ENCODE measurements around the gene CCL28. TPM values are rescaled to one million over a fixed set of nuclear protein-coding genes. Genes with fewer than 3 reads are reported as not detected.

CCL28 gene
- total and polyA plus RNA-seq, 2 of the 13 experiments (the other 11 are each of a cell fraction or from before 2014, with no cell fraction given) = 0.03 TPM; not detected in 1

- no peak for TF ChIP-seq ELK4 (CRISPR knock-in tag; IDR thresholded peaks at IDR 0.05; ENCODE audit: borderline replicate concordance)
- no peak for TF ChIP-seq IRF1 (CRISPR knock-in tag; IDR thresholded peaks at IDR 0.05; ENCODE audit: low read depth)
- no peak for TF ChIP-seq FIP1L1 (IDR thresholded peaks at IDR 0.05; ENCODE audit: borderline replicate concordance, insufficient read depth, low read depth, low read length)
- no peak for TF ChIP-seq ZNF619 (CRISPR knock-in tag; IDR thresholded peaks at IDR 0.05)
- no peak for TF ChIP-seq BHLHE40 (IDR thresholded peaks at IDR 0.05; ENCODE audit: low read length)
- no peak for TF ChIP-seq RFX3 (CRISPR knock-in tag; IDR thresholded peaks at IDR 0.05)
- TF ChIP-seq CENPT (CRISPR knock-in tag; IDR thresholded peaks at IDR 0.05; ENCODE audit: low read depth) = no peak
- TF ChIP-seq ZNF30 (CRISPR knock-in tag; IDR thresholded peaks at IDR 0.05) = no peak
- no peak for TF ChIP-seq ZNF761 (CRISPR knock-in tag; conservative IDR thresholded peaks at IDR 0.05)
- TF ChIP-seq AHDC1 (CRISPR knock-in tag; IDR thresholded peaks at IDR 0.05; ENCODE audit: borderline replicate concordance) = no peak
- no peak for TF ChIP-seq ZNF431 (CRISPR knock-in tag; IDR thresholded peaks at IDR 0.05; ENCODE audit: borderline replicate concordance, low read depth)
- peak; percentile 35; the same call in 1 of the 2 replicates for TF ChIP-seq SRF (IDR thresholded peaks at IDR 0.05; ENCODE audit: low read depth, low read length)
- no peak for TF ChIP-seq ZNF317 (CRISPR knock-in tag; IDR thresholded peaks at IDR 0.05)
- no peak for TF ChIP-seq CBX1 (IDR thresholded peaks at IDR 0.05; ENCODE audit: low read depth)
- TF ChIP-seq MTF2 (CRISPR knock-in tag; IDR thresholded peaks at IDR 0.05; ENCODE audit: borderline replicate concordance) = no peak
- no peak for TF ChIP-seq TEAD2 (CRISPR knock-in tag; IDR thresholded peaks at IDR 0.05)
- peak; percentile 51; the same call in 1 of the 2 replicates for TF ChIP-seq RXRB (CRISPR knock-in tag; IDR thresholded peaks at IDR 0.05; ENCODE audit: borderline replicate concordance)
- TF ChIP-seq ZNF605 (CRISPR knock-in tag; IDR thresholded peaks at IDR 0.05) = no peak
- no peak for TF ChIP-seq NR2C2 (CRISPR knock-in tag; IDR thresholded peaks at IDR 0.05; ENCODE audit: borderline replicate concordance)
- TF ChIP-seq ZNF546 (CRISPR knock-in tag; conservative IDR thresholded peaks at IDR 0.05) = no peak
- TF ChIP-seq ZBTB49 (CRISPR knock-in tag; IDR thresholded peaks at IDR 0.05; ENCODE audit: borderline replicate concordance) = no peak
Measured at GRCh38 chr5:43389679-43390329, 22.4 kb downstream of the CCL28 start (continued).

Data from HepG2 (cell line).